Neural cell (in vitro differentiated cells): ENCODE results near the gene GLS. TPM values are rescaled to one million over a fixed set of nuclear protein-coding genes. Genes with fewer than 3 reads are reported as not detected.

Experiments
- H2AFZ ChIP-seq: fragments of 200-600, 300-800 bp; sonication (generic), shearing (Covaris generic); 2 replicates; pipeline ENCODE4 v1.6.0; 2014; ENCODE audit warnings: low read depth, mild to moderate bottlenecking, antibody characterized with exemption, low read length, moderate library complexity
- H3F3A ChIP-seq: fragments of 200-600 bp; shearing (Covaris generic); 2 replicates; pipeline ENCODE4 v1.6.1; 2016; ENCODE audit warnings: mild to moderate bottlenecking, moderate library complexity, mixed read lengths, antibody characterized with exemption, low read length; ENCODE audit not compliant: insufficient read depth, poor library complexity, severe bottlenecking
- H3K27ac ChIP-seq: fragments of 200-600, 300-800 bp; sonication (generic), shearing (Covaris generic); 2 replicates; pipeline ENCODE4 v1.5.1; 2014; ENCODE audit warnings: mild to moderate bottlenecking, low read length, moderate library complexity
- H3K27me3 ChIP-seq: fragments of 300-800, 200-600 bp; sonication (generic), shearing (Covaris generic); 2 replicates; pipeline ENCODE4 v1.6.0; 2014; ENCODE audit warnings: mild to moderate bottlenecking, low read depth, low read length, moderate library complexity; ENCODE audit not compliant: insufficient read depth
- H3K36me3 ChIP-seq: fragments of 300-800, 200-600 bp; sonication (generic), shearing (Covaris generic); 2 replicates; pipeline ENCODE4 v1.5.1; 2014; ENCODE audit warnings: mild to moderate bottlenecking, antibody characterized with exemption, low read length, moderate library complexity; ENCODE audit not compliant: insufficient read depth
- H3K4me2 ChIP-seq: fragments of 300-800, 200-600 bp; sonication (generic), shearing (Covaris generic); 2 replicates; pipeline ENCODE4 v1.6.0; 2014; ENCODE audit warnings: mild to moderate bottlenecking, low read length
- H3K4me3 ChIP-seq: fragments of 300-800, 200-600 bp; sonication (generic), shearing (Covaris generic); 2 replicates; pipeline ENCODE4 v1.5.1; 2014; ENCODE audit warnings: mild to moderate bottlenecking, low read length, moderate library complexity
- H3K79me2 ChIP-seq: fragments of 200-600 bp; shearing (Covaris generic); replicated peaks from 2 replicates; pipeline ENCODE4 v1.6.0; 2014; ENCODE audit warnings: mild to moderate bottlenecking, low read length, moderate library complexity; ENCODE audit not compliant: insufficient read depth
- H3K9ac ChIP-seq: fragments of 300-800, 200-600 bp; sonication (generic), shearing (Covaris generic); 2 replicates; pipeline ENCODE4 v1.6.1; 2016; ENCODE audit warnings: mild to moderate bottlenecking, low read length, mixed read lengths
- H3K9me2 ChIP-seq: fragments of 200-600 bp; shearing (Covaris generic); 2 replicates; pipeline ENCODE4 v1.6.1; 2016; ENCODE audit warnings: mild to moderate bottlenecking, low read length, mixed read lengths; ENCODE audit not compliant: insufficient read depth
- H3K9me3 ChIP-seq: fragments of 200-600, 300-800 bp; sonication (generic), shearing (Covaris generic); 2 replicates; pipeline ENCODE4 v1.6.1; 2016; ENCODE audit warnings: mild to moderate bottlenecking, mixed run types, low read length, moderate library complexity, mixed read lengths
- H4K20me1 ChIP-seq: fragments of 200-600 bp; shearing (Covaris generic); 2 replicates; pipeline ENCODE4 v1.6.1; 2016; ENCODE audit warnings: mild to moderate bottlenecking, mixed run types; ENCODE audit not compliant: insufficient read depth
- CTCF ChIP-seq: fragments of 450-650 bp; IDR thresholded peaks from 2 replicates; pipeline ENCODE4 v1.5.1; 2014; ENCODE audit warnings: antibody characterized with exemption, mild to moderate bottlenecking, moderate library complexity; ENCODE audit not compliant: poor library complexity, severe bottlenecking
- EP300 ChIP-seq: fragments of 450-650 bp; conservative IDR thresholded peaks from 2 replicates; pipeline ENCODE4 v1.6.1; 2014; ENCODE audit warnings: antibody characterized with exemption, mild to moderate bottlenecking, moderate library complexity; ENCODE audit not compliant: poor library complexity, severe bottlenecking
- EZH2 ChIP-seq: fragments of 200-600, 300-800 bp; shearing (Covaris generic), sonication (generic); IDR thresholded peaks from 2 replicates; pipeline ENCODE4 v1.6.1; 2014; ENCODE audit warnings: antibody characterized with exemption, low read length, borderline replicate concordance, mild to moderate bottlenecking; ENCODE audit not compliant: insufficient read depth, poor library complexity, severe bottlenecking
- MXI1 ChIP-seq: fragments of 450-650 bp; conservative IDR thresholded peaks from 2 replicates; pipeline ENCODE4 v1.6.1; 2014; ENCODE audit warnings: antibody characterized with exemption, mild to moderate bottlenecking; ENCODE audit not compliant: poor library complexity, severe bottlenecking
- POLR2AphosphoS5 ChIP-seq: IDR thresholded peaks from 2 replicates; pipeline ENCODE4 v1.6.1; 2012
- RAD21 ChIP-seq: fragments of 450-650 bp; conservative IDR thresholded peaks from 2 replicates; pipeline ENCODE4 v1.6.1; 2014; ENCODE audit warnings: antibody characterized with exemption, mild to moderate bottlenecking, moderate library complexity
- REST ChIP-seq: IDR thresholded peaks from 2 replicates; pipeline ENCODE4 v1.6.1; 2012; ENCODE audit warnings: borderline replicate concordance
- SMC3 ChIP-seq: fragments of 450-650 bp; conservative IDR thresholded peaks from 2 replicates; pipeline ENCODE4 v1.6.1; 2014; ENCODE audit warnings: antibody characterized with exemption, mild to moderate bottlenecking, moderate library complexity; ENCODE audit not compliant: poor library complexity
- TAF1 ChIP-seq: IDR thresholded peaks from 2 replicates; pipeline ENCODE4 v1.6.1; 2012; ENCODE audit warnings: low read depth
- polyA plus RNA-seq: library from polyadenylated mRNA; depleted of rRNA; stranded (reverse); fragments of >200 nt; gene quantifications from 2 replicates; pipeline ENCODE4 v1.2.3, GENCODE V29; 2014

The GLS gene
- polyA plus RNA-seq, 1 donor from 2014 or later: 90.2 TPM

- TF ChIP-seq MXI1 (no peak), SMC3 (no peak), EZH2 (no peak), CTCF (no peak), TAF1 (no peak), RAD21 (no peak), REST (no peak), POLR2AphosphoS5 (no peak), EP300 (no peak)
- Histone ChIP-seq H3K4me2 (no peak overlapping the region), H4K20me1 (no peaks in the 10 kb centered on the region), H3K27ac (no peak overlapping the region), H3F3A (no peaks in the 10 kb centered on the region), H3K27me3 (no peaks in the 10 kb centered on the region), H3K4me3 (no peak overlapping the region), H3K79me2 (no peaks in the 10 kb centered on the region), H3K9me3 (no peaks in the 10 kb centered on the region), H2AFZ (no peak overlapping the region), H3K9me2 (no peaks in the 10 kb centered on the region), H3K9ac (no peak overlapping the region), H3K36me3 (no peaks in the 10 kb centered on the region)
Measured at GRCh38 chr2:190875891-190876290, 4.7 kb upstream of the GLS start.

- no peak for TF ChIP-seq CTCF
- TF ChIP-seq MXI1: no peak
- TF ChIP-seq SMC3: no peak
- H3F3A ChIP-seq: no peaks in the 10 kb centered on the region
Measured at GRCh38 chr2:190876631-190877030, 4.0 kb upstream of the GLS start.

More at GRCh38 chr2:190876631-190877030, 4.0 kb upstream of the GLS start:
- Histone ChIP-seq H3K27me3 (no peaks in the 10 kb centered on the region), H3K9me2 (no peaks in the 10 kb centered on the region), H3K9me3 (no peaks in the 10 kb centered on the region), H4K20me1 (no peaks in the 10 kb centered on the region), H3K27ac (no peak overlapping the region), H2AFZ (no peak overlapping the region), H3K4me2 (no peak overlapping the region), H3K4me3 (no peak overlapping the region), H3K79me2 (no peaks in the 10 kb centered on the region), H3K36me3 (no peaks in the 10 kb centered on the region), H3K9ac (no peak overlapping the region)
